Panc1 (cell line): Measurements from ENCODE around the gene TRAF2.

ENCODE experiments used
- SIN3A ChIP-seq: IDR thresholded peaks from 2 replicates; pipeline ENCODE4 v1.6.1; 2012; ENCODE audit warnings: low read depth, mild to moderate bottlenecking, low read length, moderate library complexity, borderline replicate concordance; ENCODE audit not compliant: insufficient read depth
- TCF7L2 ChIP-seq: IDR thresholded peaks from 2 replicates; pipeline ENCODE4 v1.6.1; 2011; ENCODE audit warnings: mild to moderate bottlenecking, low read depth, low read length, inconsistent platforms
- TF ChIP-seq, protein P1 (sequence below): fragments of 450-650 bp; IDR thresholded peaks from 2 replicates; pipeline ENCODE4 v1.5.1; 2017; ENCODE audit warnings: mild to moderate bottlenecking
- TF ChIP-seq, protein P2 (sequence below), 2 experiments: IDR thresholded peaks; 2 replicates each; pipeline ENCODE4 v1.6.1; 2011 to 2012; ENCODE audit warnings: low read depth in 2 of 2, control low read depth in 1 of 2, low read length in 1 of 2, mild to moderate bottlenecking in 1 of 2, moderate library complexity in 1 of 2; ENCODE audit not compliant: insufficient read depth in 1 of 2

DNA sequence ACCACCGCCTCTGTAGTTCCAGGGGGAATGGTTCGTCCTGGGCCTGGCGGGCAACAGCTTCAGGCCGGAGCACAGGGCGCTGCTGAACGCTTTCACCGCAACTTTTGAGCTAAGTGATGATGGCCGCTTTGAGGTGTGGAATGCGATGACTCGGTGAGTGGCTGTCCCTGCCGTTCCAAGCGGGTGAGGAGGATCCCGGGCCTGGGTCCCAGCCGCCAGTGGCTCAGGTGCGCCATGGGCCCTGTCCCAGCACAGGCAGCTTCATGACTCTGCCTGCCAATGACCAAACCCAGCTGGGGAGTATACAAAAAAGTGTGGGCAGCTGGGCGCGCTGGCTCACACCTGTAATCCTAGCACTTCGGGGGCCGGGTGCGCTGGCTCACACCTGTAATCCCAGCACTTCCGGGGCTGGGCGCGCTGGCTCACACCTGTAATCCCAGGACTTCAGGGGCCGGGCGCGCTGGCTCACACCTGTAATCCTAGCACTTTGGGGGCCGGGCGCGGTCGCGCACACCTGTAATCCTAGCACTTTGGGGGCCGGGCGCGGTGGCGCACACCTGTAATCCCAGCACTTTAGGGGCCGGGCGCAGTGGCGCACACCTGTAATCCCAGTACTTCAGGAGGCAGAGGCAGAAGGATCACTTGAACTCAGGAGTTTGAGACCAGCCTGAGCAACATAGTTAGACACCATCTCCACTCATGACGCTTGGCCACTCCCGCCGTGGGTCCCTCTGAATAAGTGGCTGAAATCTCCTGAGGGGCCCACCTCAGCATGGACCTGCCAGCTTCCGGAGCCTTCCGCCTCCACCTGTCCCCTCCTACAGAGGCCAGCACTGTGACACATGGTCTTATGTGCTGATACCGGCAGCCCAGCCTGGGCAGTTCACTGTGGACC, 66.8 kb downstream of the TRAF2 start:
- TF ChIP-seq, protein P1, sequence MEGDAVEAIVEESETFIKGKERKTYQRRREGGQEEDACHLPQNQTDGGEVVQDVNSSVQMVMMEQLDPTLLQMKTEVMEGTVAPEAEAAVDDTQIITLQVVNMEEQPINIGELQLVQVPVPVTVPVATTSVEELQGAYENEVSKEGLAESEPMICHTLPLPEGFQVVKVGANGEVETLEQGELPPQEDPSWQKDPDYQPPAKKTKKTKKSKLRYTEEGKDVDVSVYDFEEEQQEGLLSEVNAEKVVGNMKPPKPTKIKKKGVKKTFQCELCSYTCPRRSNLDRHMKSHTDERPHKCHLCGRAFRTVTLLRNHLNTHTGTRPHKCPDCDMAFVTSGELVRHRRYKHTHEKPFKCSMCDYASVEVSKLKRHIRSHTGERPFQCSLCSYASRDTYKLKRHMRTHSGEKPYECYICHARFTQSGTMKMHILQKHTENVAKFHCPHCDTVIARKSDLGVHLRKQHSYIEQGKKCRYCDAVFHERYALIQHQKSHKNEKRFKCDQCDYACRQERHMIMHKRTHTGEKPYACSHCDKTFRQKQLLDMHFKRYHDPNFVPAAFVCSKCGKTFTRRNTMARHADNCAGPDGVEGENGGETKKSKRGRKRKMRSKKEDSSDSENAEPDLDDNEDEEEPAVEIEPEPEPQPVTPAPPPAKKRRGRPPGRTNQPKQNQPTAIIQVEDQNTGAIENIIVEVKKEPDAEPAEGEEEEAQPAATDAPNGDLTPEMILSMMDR, result no peak
- TF ChIP-seq SIN3A, result no peak
- TF ChIP-seq, protein P2, sequence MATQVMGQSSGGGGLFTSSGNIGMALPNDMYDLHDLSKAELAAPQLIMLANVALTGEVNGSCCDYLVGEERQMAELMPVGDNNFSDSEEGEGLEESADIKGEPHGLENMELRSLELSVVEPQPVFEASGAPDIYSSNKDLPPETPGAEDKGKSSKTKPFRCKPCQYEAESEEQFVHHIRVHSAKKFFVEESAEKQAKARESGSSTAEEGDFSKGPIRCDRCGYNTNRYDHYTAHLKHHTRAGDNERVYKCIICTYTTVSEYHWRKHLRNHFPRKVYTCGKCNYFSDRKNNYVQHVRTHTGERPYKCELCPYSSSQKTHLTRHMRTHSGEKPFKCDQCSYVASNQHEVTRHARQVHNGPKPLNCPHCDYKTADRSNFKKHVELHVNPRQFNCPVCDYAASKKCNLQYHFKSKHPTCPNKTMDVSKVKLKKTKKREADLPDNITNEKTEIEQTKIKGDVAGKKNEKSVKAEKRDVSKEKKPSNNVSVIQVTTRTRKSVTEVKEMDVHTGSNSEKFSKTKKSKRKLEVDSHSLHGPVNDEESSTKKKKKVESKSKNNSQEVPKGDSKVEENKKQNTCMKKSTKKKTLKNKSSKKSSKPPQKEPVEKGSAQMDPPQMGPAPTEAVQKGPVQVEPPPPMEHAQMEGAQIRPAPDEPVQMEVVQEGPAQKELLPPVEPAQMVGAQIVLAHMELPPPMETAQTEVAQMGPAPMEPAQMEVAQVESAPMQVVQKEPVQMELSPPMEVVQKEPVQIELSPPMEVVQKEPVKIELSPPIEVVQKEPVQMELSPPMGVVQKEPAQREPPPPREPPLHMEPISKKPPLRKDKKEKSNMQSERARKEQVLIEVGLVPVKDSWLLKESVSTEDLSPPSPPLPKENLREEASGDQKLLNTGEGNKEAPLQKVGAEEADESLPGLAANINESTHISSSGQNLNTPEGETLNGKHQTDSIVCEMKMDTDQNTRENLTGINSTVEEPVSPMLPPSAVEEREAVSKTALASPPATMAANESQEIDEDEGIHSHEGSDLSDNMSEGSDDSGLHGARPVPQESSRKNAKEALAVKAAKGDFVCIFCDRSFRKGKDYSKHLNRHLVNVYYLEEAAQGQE (IDR thresholded peaks at IDR 0.05; ENCODE audit: insufficient read depth in 1 of 2, low read depth in 2 of 2, low read length in 1 of 2), result no peak
- no peak for TF ChIP-seq TCF7L2
